Measurements from ENCODE around the gene CPLX1.

Gene CPLX1

DNA sequence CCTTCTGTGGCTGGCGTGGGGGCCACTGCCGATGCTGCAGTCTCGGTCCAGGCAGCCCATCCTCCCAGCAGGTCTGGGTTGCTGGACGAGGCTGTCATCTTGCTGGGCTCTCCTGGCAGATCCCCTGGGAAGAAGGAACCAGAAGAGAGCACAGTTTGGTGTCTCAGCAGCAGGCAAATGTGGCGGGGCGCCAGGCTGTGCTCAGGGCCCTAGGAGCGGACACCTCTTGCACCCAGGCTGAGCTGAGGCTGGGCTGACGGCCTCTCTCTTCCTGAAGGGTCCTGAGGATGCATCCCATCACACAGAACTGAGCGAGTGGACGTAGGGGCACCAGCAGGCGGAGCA lies 39.2 kb upstream of the CPLX1 start:
- TF ChIP-seq, protein P1, sequence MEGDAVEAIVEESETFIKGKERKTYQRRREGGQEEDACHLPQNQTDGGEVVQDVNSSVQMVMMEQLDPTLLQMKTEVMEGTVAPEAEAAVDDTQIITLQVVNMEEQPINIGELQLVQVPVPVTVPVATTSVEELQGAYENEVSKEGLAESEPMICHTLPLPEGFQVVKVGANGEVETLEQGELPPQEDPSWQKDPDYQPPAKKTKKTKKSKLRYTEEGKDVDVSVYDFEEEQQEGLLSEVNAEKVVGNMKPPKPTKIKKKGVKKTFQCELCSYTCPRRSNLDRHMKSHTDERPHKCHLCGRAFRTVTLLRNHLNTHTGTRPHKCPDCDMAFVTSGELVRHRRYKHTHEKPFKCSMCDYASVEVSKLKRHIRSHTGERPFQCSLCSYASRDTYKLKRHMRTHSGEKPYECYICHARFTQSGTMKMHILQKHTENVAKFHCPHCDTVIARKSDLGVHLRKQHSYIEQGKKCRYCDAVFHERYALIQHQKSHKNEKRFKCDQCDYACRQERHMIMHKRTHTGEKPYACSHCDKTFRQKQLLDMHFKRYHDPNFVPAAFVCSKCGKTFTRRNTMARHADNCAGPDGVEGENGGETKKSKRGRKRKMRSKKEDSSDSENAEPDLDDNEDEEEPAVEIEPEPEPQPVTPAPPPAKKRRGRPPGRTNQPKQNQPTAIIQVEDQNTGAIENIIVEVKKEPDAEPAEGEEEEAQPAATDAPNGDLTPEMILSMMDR (IDR thresholded peaks at IDR 0.05; ENCODE audit: insufficient read depth, low read depth, low read length, missing control alignments) = no peak
- no peak overlapping the region for H3K4me3 ChIP-seq (ENCODE audit: low read depth, low read length)
- DNase-seq (ENCODE audit: low read depth) = no peak

DNA sequence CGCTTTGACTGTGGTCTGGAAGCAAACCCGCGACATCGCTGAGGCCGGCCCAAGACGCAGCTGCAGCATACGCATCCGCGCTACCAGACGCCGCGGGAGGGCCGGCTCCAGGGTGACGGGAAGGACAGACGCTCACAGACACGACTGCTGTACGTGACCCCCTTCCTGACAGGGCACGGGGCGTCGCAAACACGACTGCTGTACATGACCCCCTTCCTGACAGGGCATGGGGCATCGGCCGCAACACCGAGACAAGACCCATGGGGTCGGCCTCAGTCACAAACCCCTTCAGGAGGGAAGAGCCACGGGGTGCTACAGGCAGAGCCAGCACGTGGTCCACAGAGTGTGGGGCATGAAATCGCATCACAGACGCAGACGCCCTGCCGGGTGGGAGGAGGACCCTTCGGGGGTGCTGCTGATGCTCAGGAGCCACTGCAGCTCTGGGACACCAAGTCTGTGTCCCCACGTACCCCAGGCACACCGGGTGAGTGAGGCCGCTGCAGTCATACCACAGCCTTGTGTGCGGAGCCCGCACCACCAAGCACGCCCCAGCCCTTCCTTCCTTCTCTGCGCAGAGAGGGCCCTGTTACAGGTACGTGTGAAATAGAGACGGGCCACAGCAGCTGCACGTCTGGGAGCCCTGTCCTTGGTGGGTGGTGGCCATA lies 38.7 kb upstream of the CPLX1 start:
- TF ChIP-seq, protein P1 (IDR thresholded peaks at IDR 0.05; ENCODE audit: insufficient read depth, low read depth, low read length, missing control alignments) = no peak
- no peak overlapping the region for H3K4me3 ChIP-seq (ENCODE audit: low read depth, low read length)
- no peak for DNase-seq (ENCODE audit: low read depth)

DNA sequence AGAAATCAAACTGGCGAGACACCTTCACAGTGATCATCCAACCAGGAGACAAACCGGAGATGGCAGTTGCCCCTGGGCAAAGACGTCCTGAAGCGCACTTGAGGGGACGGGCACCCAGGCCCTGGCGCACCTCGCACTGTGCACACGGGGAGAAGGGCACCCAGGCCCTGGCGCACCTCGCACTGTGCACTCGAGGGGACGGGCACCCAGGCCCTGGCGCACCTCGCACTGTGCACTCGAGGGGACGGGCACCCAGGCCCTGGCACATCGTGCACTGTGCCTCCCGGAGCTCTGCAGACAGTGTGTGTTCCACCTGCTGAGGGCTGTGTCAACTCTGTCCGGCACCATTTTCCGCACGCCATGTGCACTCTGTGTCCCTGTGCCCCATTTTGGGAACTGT lies 34.6 kb upstream of the CPLX1 start:
- no peak overlapping the region for H3K4me3 ChIP-seq (ENCODE audit: low read depth, low read length)
- TF ChIP-seq, protein P1 (IDR thresholded peaks at IDR 0.05; ENCODE audit: insufficient read depth, low read depth, low read length, missing control alignments) = no peak
- DNase-seq (ENCODE audit: low read depth) = no peak

DNA sequence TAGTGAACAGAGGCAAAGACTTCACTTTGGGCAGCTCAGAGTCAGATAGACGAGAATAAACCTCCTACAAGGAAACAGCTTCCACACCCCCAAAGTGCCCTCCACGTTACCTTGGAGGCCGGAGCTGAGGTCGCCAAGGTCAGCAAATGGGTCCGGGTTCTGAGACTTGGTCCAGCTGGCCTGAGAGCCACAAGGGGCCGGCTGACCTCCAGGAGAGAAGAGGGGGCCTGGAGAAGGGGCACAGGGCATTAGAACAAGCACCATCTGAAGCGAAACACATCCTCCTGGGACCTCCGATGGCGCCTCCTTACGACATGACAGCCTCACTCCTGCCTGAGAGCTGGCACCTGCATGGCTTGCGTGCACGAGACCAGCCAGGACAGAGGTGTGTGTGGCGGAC lies 33.6 kb upstream of the CPLX1 start:
- no peak for DNase-seq (ENCODE audit: low read depth)
- H3K4me3 ChIP-seq (ENCODE audit: low read depth, low read length) = no peak overlapping the region
- TF ChIP-seq, protein P1 (IDR thresholded peaks at IDR 0.05; ENCODE audit: insufficient read depth, low read depth, low read length, missing control alignments) = no peak

DNA sequence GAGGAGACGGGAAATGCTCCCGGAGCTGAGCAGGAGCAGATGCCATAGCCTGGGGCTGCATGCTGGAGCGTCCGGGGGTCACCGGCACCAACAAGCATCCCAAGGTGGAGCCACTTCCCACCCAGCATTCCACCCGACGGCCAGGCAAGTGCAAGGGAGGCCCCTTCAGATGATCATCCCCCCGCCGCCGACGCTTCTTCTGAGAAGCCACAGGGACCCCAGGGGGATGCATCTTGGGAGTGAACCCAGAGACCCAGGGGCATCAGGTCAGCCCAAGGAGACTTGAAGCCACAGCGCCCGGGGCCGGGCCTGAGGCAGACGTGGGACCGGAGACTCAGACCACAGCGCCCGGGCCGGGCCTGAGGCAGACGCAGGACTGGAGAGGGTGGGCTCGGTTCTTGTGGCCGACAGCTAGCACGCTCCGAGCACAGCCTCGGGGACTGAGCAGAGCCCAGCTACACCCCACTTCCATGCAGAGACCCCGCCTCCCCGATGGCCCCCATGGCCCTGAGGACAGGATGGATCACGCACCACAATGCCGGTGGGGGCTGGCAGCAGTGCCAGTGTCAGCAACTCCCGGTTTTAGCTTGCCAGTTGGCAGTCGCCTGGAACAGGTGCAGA lies 33.0 kb upstream of the CPLX1 start:
- TF ChIP-seq, protein P1 (IDR thresholded peaks at IDR 0.05; ENCODE audit: insufficient read depth, low read depth, low read length, missing control alignments) = no peak
- no peak for DNase-seq (ENCODE audit: low read depth)
- no peak overlapping the region for H3K4me3 ChIP-seq (ENCODE audit: low read depth, low read length)

DNA sequence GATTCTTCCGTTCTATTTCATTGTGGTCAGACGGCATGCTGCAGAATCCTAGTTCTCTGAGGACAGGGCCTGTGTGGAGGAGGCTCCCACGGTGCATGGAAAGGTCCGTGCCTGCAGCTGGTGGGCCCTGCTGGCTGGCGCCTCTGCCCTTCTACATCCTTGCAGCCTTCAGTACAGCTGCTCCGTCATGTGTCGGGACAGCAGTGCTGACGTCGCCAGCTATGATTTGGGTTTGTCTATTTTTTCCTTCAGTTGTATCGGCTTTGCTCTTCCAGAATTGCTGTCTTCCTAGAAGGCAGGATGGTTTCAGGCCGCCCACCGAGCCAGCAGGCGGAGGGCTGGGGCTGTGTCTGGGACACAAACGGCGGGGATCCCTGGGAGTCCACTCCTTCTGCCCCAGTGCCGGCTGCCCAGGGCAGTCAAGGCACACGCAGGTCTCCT lies 32.1 kb upstream of the CPLX1 start:
- TF ChIP-seq, protein P1 (IDR thresholded peaks at IDR 0.05; ENCODE audit: insufficient read depth, low read depth, low read length, missing control alignments) = no peak
- no peak overlapping the region for H3K4me3 ChIP-seq (ENCODE audit: low read depth, low read length)
- DNase-seq (ENCODE audit: low read depth) = no peak

DNA sequence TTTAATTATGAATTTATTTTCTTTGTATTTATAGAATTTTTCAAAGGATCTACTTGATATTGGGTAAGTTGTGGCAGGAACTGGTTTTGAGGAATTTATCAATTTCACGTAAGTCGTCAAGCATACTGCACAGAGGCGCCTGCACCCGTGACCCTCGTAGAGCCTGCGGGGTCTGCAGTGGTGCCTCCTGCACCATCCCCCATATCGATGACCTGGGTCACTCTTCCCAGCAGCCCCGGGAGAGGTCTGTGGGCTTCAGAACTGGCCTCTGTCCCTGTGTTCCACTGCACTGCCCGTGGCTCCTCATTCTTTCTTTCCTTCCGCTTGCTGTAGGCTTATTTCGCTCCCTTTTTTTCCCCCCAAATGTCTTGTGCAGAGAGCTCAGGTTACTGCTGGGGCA lies 31.5 kb upstream of the CPLX1 start:
- DNase-seq (ENCODE audit: low read depth) = no peak
- H3K4me3 ChIP-seq (ENCODE audit: low read depth, low read length) = no peak overlapping the region
- TF ChIP-seq, protein P1 (IDR thresholded peaks at IDR 0.05; ENCODE audit: insufficient read depth, low read depth, low read length, missing control alignments) = no peak
